Embryonic facial prominence (tissue), 1 donor: ENCODE measurements around the gene HSPG2.
"Not testable (repeated sequence)": the region's sequence is repeated elsewhere in the genome, so short reads cannot be mapped to it uniquely, and the experiment has no call there.

Experiments
- DNase-seq: peaks from one replicate; pipeline ENCODE4 v3.0.0-alpha.2; 2016; ENCODE audit errors: extremely low spot score

Gene HSPG2

DNA sequence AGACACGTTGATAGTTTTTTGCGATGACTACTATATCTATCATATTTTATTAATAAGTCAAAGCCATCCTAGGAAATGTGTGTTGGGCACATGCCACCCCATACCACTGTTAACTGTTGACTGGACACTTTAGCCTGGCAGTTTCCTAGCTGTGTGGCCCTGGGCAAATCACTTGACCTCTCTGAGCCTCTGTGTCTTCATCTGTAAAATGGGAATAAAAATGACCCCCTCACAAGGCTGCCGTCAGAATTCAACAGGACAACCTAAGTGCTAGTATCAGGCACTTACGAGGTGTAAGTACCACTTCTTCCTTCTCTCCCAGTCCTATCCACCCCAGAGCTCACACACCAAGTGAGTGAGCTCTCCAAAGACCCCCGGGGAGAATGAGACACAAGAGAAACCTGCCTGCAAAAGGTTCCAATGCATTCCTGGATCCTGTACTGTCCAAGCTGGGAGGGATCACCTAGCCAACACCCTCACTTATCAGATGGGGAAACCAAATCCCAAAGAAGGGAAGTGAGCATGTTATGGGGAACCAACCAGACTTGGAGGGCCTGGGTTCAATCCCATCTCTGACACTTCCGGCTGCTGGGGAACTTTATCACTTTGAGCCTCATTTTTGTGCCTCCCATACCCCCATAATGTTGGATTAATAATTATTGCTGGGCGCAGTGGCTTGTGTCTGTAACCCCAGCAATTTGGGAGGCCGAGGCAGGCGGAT is 24.9 kb downstream of the HSPG2 start:
- DNase-seq: no peak

- DNase-seq: no peak
Observed at GRCh38 chr1:21911205-21912001, 25.7 kb downstream of the HSPG2 start.

DNA sequence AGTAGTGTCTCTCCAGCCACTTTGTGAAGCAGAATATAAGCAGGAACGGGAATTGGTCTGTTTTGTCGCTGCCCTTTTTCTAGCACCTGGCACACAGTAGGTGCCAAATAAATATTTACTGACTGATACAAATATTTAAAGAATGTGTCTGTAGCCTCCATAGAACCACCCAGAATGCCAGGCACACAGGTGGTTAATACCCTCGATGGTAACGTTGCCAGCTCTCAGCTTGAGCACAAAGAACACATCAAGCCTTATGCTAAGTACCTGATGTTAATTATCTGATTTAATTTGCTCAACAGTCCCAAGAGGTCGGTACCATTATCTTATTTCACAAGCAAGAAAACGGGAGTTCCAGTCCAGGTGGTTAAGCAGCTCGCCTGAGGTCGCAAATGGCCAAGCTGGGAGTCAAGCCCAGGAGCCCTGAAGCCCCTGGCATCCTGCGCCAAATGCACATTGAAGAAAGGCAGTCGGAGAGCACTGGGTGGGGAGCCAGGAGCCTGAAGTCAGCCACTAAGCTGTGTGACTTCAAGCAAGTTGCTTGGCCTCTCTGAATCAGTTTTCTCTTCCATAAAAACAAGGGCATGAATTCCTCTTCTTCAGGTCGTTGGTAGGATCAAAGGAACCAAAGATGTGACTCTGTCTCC is 26.4 kb downstream of the HSPG2 start:
- DNase-seq: no peak

- DNase-seq: peak; percentile 61
Observed at GRCh38 chr1:21909787-21910503, 27.2 kb downstream of the HSPG2 start.

- DNase-seq: no peak
Observed at GRCh38 chr1:21909286-21909759, 27.8 kb downstream of the HSPG2 start.

GRCh38 chr1:21907737-21908534 is 29.2 kb downstream of the HSPG2 start:
- not testable (repeated sequence) for DNase-seq

DNA sequence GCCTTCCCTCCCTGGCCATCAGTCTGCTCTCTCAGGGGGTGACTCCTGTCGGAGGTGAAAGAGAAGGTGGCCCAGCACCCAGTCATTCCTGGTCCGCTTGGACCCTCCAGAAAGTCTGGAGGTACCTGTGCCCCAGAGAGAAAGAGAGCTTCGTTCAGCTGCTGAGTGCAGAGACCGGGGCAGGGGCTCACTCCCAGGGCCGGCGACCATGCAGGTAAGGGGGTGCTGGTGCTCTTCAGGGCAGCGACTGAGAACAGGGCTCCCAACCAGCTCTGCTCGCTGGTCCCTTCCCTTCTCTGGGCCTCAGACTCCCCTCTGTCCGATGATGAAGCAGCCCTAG is 30.1 kb downstream of the HSPG2 start:
- no peak for DNase-seq

- DNase-seq: no peak
Observed at GRCh38 chr1:21906173-21907078, 30.7 kb downstream of the HSPG2 start.

- DNase-seq: no peak
Observed at GRCh38 chr1:21904704-21905520, 32.2 kb downstream of the HSPG2 start.

- no peak for DNase-seq
Observed at GRCh38 chr1:21904454-21904703, 32.7 kb downstream of the HSPG2 start.

DNA sequence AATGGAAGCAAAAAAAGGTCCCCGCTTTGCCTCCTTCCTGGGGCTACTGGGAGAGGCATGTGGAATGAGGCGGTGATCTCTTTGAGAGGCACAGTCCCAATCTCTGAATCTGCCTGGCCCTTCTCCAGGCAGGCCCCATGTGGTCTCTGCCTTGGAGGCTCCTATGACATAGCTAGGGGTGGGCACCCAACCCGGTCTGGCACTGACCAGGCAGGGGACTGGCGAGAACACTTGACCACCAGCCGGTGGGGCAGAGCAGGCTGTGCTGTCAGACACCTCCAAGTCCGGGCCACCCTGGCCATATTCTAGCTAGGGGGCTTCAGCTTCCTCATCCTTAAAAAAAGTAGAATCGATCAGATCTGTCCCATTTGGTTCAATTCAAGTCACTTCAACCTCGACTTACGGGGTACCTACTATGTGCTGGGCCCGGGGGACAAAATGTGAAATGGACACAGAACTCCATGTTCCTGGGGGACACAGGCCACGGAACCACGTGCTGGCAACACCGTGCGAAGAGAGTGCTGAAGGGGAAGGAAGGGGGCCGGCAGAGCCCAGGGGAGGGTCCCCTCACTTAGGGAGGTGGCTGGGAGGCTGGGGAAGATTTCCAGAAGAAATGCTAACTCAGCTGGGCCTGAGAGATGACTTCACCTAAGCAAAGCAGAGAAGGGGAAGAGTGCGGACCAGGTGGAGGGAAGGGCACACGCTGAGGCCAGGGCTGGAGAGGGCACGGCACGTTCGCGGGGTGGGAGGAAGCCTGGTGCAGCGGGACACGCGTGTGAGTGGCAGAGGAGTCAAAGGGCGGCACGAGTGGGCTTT is 33.3 kb downstream of the HSPG2 start:
- no peak for DNase-seq

- DNase-seq: no peak
Observed at GRCh38 chr1:21902026-21903012, 34.8 kb downstream of the HSPG2 start.

GRCh38 chr1:21901473-21901847 is 35.6 kb downstream of the HSPG2 start:
- DNase-seq: no peak

DNA sequence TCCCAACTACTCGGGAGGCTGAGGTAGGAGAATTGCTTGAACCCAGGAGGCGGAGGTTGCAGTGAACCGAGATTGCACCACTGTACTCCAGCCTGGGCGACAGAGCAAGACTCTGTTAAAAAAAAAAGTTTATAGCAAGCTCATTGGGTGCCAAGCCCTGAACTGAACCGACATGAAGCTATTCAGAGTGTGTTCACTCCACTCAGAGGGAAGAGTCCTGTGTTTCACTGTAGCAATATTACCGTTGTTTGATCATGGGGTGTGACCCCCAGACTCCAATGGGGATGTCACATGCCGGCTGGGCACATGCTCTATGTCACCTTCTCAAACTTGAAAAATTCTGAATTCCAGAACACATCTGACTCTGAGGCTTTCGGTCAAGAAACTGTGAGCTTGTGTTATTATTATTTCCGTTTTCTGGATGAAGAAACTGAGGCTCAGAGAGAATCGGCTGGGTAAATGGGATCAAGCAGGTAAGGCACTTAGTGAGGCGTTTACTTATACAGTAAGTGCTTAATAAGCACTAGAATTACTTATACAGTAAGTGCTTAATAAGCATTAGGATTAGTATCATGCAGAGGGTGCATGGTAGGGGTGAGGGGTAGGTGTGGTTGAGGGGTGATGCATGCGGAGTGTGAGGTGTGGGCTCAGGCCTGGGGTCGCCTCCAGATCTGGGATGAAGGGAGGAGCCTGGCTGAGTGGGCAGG is 36.2 kb downstream of the HSPG2 start:
- no peak for DNase-seq

DNA sequence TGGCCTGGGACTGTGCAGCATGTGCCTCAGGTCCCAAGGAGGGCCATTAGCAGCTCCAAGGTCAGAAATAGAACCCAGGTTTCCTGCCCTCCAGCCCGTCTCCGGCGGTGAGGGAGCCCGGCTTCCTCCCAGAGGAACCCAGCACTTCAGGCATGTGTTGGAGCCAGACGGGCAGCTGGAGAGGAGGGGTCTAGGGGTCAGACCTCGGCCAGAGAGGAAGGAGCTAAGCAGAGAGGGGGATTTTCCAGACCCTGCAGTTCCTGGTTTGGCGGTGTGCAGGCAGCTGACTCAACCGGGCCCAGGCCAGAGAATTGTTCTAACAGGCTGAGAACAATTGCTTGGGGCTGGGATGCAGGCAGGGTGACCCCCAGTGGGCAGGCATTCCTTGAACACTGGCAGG is 37.1 kb downstream of the HSPG2 start:
- no peak for DNase-seq

- no peak for DNase-seq
Observed at GRCh38 chr1:21899267-21899810, 37.8 kb downstream of the HSPG2 start.
